GM12878 (cell line): ENCODE data around the gene NPHP3. TPM values are rescaled to one million over a fixed set of nuclear protein-coding genes. Genes with fewer than 3 reads are reported as not detected.
A peak's percentile ranks its signal among the peaks of the same experiment; 100 is the strongest.

ENCODE experiments used
- ATF3 ChIP-seq: IDR thresholded peaks from 2 replicates; pipeline ENCODE4 v1.6.1; 2011; ENCODE audit warnings: low read depth, mild to moderate bottlenecking, low read length, moderate library complexity, borderline replicate concordance; ENCODE audit errors: extremely low read depth
- BRCA1 ChIP-seq: IDR thresholded peaks from 2 replicates; pipeline ENCODE4 v1.6.1; 2011; ENCODE audit warnings: low read depth, low read length, improper control_type of control experiment
- CHD4 ChIP-seq: fragments of 200-600 bp; sonication (generic); IDR thresholded peaks from 2 replicates; pipeline ENCODE4 v1.6.1; 2016; ENCODE audit warnings: mild to moderate bottlenecking
- CREM ChIP-seq: IDR thresholded peaks from 2 replicates; pipeline ENCODE4 v1.6.1; 2014; ENCODE audit warnings: antibody characterized with exemption, low read depth
- CUX1 ChIP-seq: IDR thresholded peaks from 2 replicates; pipeline ENCODE4 v1.6.1; 2012; ENCODE audit warnings: improper control_type of control experiment, low read depth, low read length; ENCODE audit not compliant: insufficient replicate concordance
- E2F4 ChIP-seq: IDR thresholded peaks from 2 replicates; pipeline ENCODE4 v1.6.1; 2012; ENCODE audit warnings: low read depth, low read length, improper control_type of control experiment
- FOS ChIP-seq: IDR thresholded peaks from 3 replicates; pipeline ENCODE4 v1.6.1; 2011; ENCODE audit warnings: borderline replicate concordance; ENCODE audit not compliant: insufficient read length; ENCODE audit errors: extremely low read depth
- HDAC6 ChIP-seq: fragments of 200-600 bp; sonication (generic); IDR thresholded peaks from one replicate; pipeline ENCODE4 v1.8.0; 2017; ENCODE audit warnings: antibody characterized with exemption; ENCODE audit not compliant: unreplicated experiment
- KAT2A ChIP-seq: conservative IDR thresholded peaks from 2 replicates; pipeline ENCODE4 v1.6.1; 2011; ENCODE audit warnings: low read depth, low read length; ENCODE audit not compliant: control insufficient read depth
- POLR2AphosphoS5 ChIP-seq: IDR thresholded peaks from 2 replicates; pipeline ENCODE4 v1.6.1; 2011; ENCODE audit warnings: mild to moderate bottlenecking, low read length, inconsistent platforms
- RB1 ChIP-seq: fragments of 450-650 bp; formaldehyde crosslinking; IDR thresholded peaks from 2 replicates; pipeline ENCODE4 v1.6.1; 2017; ENCODE audit warnings: mild to moderate bottlenecking, borderline replicate concordance
- SREBF1 ChIP-seq: IDR thresholded peaks from 2 replicates; pipeline ENCODE4 v1.6.1; 2012; ENCODE audit warnings: mild to moderate bottlenecking, low read length
- SRF ChIP-seq, 2 experiments: IDR thresholded peaks; 2 replicates each; pipeline ENCODE4 v1.6.1; 2011; ENCODE audit warnings: low read depth in 2 of 2, low read length in 2 of 2, mild to moderate bottlenecking in 1 of 2, moderate library complexity in 1 of 2
- STAT3 ChIP-seq: IDR thresholded peaks from 2 replicates; pipeline ENCODE4 v1.6.1; 2011; ENCODE audit warnings: low read depth, low read length, improper control_type of control experiment
- SUPT20H ChIP-seq: IDR thresholded peaks from 2 replicates; pipeline ENCODE4 v1.6.1; 2011; ENCODE audit warnings: low read depth, mild to moderate bottlenecking, low read length, moderate library complexity, borderline replicate concordance; ENCODE audit not compliant: control insufficient read depth
- TARDBP ChIP-seq: IDR thresholded peaks from 2 replicates; pipeline ENCODE4 v1.6.1; 2016; ENCODE audit warnings: borderline replicate concordance
- TCF12 ChIP-seq: IDR thresholded peaks from 2 replicates; pipeline ENCODE4 v1.6.1; 2011; ENCODE audit warnings: low read depth, mild to moderate bottlenecking, low read length
- TCF3 ChIP-seq: IDR thresholded peaks from 2 replicates; pipeline ENCODE4 v1.6.1; 2012; ENCODE audit warnings: low read depth, mild to moderate bottlenecking, low read length, borderline replicate concordance; ENCODE audit not compliant: insufficient read depth
- ZBTB4 ChIP-seq: fragments of 450-650 bp; formaldehyde crosslinking; IDR thresholded peaks from 2 replicates; pipeline ENCODE4 v1.4.0; 2022; ENCODE audit warnings: mild to moderate bottlenecking, moderate library complexity
- polyA plus RNA-seq, 11 experiments: library from polyadenylated mRNA; depleted of rRNA in 4 of 11; unstranded in 6 of 11; stranded (reverse) in 5 of 11; fragments of >200 nt; fragmentation: Nextera tagmentation in 4 of 11; fragmentation: Illumina TruSeq in 1 of 11; extraction: Ambion mirVana in 4 of 11; extraction: Trizol in 1 of 11; gene quantifications; 1 replicate in 1 of 11; 2 replicates in 10 of 11; pipeline versions ENCODE4 v1.2.1 to v1.2.3, GENCODE V29; 2011 to 2016; ENCODE audit warnings: inconsistent platforms in 2 of 11, missing spikeins in 2 of 11, low read depth in 1 of 11
- total RNA-seq, 4 experiments: library from RNA; depleted of rRNA in 3 of 4; stranded (reverse); fragments of >200 nt in 3 of 4; fragmentation: Illumina TruSeq in 1 of 4; extraction: Trizol in 1 of 4; gene quantifications; 2 replicates each; pipeline versions ENCODE4 v1.2.1 to v1.2.3, GENCODE V29; 2013 to 2021
- TF ChIP-seq, protein P1 (sequence below): IDR thresholded peaks from 2 replicates; pipeline ENCODE4 v1.6.1; 2012; ENCODE audit warnings: low read depth, low read length, improper control_type of control experiment

The NPHP3 gene
- total and polyA plus RNA-seq, 10 of the 15 experiments (the other 5 are each of a cell fraction or from before 2014, with no cell fraction given) = 0.84 to 11.7 (median 2.9) TPM

DNA sequence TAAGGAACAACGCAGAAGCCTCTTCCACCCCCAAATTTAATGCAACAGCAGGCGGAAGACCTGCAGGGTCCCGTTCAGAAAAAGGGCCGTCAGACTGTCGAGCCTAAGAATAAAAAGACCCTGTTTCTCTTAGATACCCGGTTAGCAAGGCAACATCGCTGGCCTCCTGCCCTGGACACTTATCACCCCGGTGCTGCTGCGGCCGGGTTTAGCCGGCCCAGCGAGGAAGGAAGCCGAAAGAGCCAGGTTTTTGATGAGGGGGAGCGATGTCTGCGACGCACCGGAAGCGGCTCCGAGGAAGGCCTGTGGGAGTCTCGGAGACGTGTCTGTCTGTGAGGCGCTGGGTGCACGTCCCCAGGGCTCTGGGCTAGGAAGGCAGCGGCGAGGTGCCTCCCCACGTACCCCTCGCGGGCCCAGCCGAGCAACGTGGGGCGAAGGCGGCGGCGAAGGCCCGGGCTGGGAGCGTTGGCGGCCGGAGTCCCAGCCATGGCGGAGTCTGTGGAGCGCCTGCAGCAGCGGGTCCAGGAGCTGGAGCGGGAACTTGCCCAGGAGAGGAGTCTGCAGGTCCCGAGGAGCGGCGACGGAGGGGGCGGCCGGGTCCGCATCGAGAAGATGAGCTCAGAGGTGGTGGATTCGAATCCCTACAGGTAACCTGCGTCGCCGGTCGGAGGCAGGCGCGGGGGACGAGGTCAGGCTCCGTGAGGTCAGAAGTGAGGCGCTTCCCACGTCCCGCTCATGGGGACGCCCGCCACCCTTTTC lies 62.0 kb downstream of the NPHP3 start, which contains the start of gene UBA5 (continued):
- TF ChIP-seq BRCA1 (no peak), SUPT20H (no peak), CHD4 (no peak), HDAC6 (no peak), POLR2AphosphoS5 (peak; percentile 75), ZBTB4 (CRISPR knock-in tag) (no peak), STAT3 (no peak), TCF12 (no peak), SRF (IDR thresholded peaks at IDR 0.05; ENCODE audit: low read depth in 2 of 2, low read length in 2 of 2) (no peak), KAT2A (no peak), CREM (peak; percentile 38; the same call in 1 of the 2 replicates), TARDBP (peak; percentile 34; the same call in 1 of the 2 replicates), SREBF1 (no peak), TCF3 (no peak), CUX1 (no peak), ATF3 (no peak), RB1 (peak; percentile 74; the same call in 1 of the 2 replicates), FOS (no peak), E2F4 (no peak)
- TF ChIP-seq, protein P1, sequence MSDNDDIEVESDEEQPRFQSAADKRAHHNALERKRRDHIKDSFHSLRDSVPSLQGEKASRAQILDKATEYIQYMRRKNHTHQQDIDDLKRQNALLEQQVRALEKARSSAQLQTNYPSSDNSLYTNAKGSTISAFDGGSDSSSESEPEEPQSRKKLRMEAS = no peak
